HL-60 (cell line): ENCODE results near the gene YAE1.

ENCODE experiments used
- DNase-seq, 2 experiments: peaks; one replicate each; pipeline ENCODE4 v3.0.0-alpha.2; 2010 to 2020; ENCODE audit warnings: low read depth in 1 of 2, low spot score in 1 of 2
- H3K27ac ChIP-seq: fragments of 250-450 bp; sonication (Bioruptor Pico); replicated peaks from 2 replicates; pipeline ENCODE4 v1.5.1; 2020; ENCODE audit warnings: mild to moderate bottlenecking, moderate library complexity
- H3K27me3 ChIP-seq: fragments of 250-450 bp; sonication (Bioruptor Pico); 2 replicates; pipeline ENCODE4 v1.5.1; 2021; ENCODE audit warnings: mild to moderate bottlenecking, moderate library complexity; ENCODE audit not compliant: insufficient read depth, poor library complexity, severe bottlenecking
- H3K4me3 ChIP-seq: replicated peaks from 2 replicates; pipeline ENCODE4 v1.5.1; 2011; ENCODE audit warnings: mild to moderate bottlenecking, control low read depth, low read length; ENCODE audit not compliant: insufficient read depth
- GABPA ChIP-seq: IDR thresholded peaks from 2 replicates; pipeline ENCODE4 v1.6.1; 2012; ENCODE audit warnings: low read depth
- POLR2AphosphoS5 ChIP-seq: IDR thresholded peaks from 2 replicates; pipeline ENCODE4 v1.6.1; 2012; ENCODE audit warnings: low read depth
- SPI1 ChIP-seq: IDR thresholded peaks from 2 replicates; pipeline ENCODE4 v1.6.1; 2012; ENCODE audit warnings: low read depth, mild to moderate bottlenecking, borderline replicate concordance
- TF ChIP-seq, protein P1 (sequence below): IDR thresholded peaks from 2 replicates; pipeline ENCODE4 v1.6.1; 2012; ENCODE audit warnings: low read depth; ENCODE audit not compliant: insufficient replicate concordance
- TF ChIP-seq, protein P2 (sequence below): IDR thresholded peaks from one replicate; pipeline ENCODE4 v1.5.1; 2011; ENCODE audit warnings: low read length, control low read depth, inconsistent platforms; ENCODE audit not compliant: insufficient read depth

The YAE1 gene

GRCh38 chr7:39525926-39526325 is 40.3 kb upstream of the YAE1 start:
- Histone ChIP-seq H3K27ac (no peak overlapping the region), H3K27me3 (peaks cover 2% of the 10 kb centered on the region), H3K4me3 (no peak overlapping the region)
- DNase-seq = no peak
- TF ChIP-seq, protein P1, sequence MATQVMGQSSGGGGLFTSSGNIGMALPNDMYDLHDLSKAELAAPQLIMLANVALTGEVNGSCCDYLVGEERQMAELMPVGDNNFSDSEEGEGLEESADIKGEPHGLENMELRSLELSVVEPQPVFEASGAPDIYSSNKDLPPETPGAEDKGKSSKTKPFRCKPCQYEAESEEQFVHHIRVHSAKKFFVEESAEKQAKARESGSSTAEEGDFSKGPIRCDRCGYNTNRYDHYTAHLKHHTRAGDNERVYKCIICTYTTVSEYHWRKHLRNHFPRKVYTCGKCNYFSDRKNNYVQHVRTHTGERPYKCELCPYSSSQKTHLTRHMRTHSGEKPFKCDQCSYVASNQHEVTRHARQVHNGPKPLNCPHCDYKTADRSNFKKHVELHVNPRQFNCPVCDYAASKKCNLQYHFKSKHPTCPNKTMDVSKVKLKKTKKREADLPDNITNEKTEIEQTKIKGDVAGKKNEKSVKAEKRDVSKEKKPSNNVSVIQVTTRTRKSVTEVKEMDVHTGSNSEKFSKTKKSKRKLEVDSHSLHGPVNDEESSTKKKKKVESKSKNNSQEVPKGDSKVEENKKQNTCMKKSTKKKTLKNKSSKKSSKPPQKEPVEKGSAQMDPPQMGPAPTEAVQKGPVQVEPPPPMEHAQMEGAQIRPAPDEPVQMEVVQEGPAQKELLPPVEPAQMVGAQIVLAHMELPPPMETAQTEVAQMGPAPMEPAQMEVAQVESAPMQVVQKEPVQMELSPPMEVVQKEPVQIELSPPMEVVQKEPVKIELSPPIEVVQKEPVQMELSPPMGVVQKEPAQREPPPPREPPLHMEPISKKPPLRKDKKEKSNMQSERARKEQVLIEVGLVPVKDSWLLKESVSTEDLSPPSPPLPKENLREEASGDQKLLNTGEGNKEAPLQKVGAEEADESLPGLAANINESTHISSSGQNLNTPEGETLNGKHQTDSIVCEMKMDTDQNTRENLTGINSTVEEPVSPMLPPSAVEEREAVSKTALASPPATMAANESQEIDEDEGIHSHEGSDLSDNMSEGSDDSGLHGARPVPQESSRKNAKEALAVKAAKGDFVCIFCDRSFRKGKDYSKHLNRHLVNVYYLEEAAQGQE = no peak
- TF ChIP-seq SPI1 (no peak), POLR2AphosphoS5 (no peak), GABPA (no peak)
- TF ChIP-seq, protein P2, sequence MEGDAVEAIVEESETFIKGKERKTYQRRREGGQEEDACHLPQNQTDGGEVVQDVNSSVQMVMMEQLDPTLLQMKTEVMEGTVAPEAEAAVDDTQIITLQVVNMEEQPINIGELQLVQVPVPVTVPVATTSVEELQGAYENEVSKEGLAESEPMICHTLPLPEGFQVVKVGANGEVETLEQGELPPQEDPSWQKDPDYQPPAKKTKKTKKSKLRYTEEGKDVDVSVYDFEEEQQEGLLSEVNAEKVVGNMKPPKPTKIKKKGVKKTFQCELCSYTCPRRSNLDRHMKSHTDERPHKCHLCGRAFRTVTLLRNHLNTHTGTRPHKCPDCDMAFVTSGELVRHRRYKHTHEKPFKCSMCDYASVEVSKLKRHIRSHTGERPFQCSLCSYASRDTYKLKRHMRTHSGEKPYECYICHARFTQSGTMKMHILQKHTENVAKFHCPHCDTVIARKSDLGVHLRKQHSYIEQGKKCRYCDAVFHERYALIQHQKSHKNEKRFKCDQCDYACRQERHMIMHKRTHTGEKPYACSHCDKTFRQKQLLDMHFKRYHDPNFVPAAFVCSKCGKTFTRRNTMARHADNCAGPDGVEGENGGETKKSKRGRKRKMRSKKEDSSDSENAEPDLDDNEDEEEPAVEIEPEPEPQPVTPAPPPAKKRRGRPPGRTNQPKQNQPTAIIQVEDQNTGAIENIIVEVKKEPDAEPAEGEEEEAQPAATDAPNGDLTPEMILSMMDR = no peak

DNA sequence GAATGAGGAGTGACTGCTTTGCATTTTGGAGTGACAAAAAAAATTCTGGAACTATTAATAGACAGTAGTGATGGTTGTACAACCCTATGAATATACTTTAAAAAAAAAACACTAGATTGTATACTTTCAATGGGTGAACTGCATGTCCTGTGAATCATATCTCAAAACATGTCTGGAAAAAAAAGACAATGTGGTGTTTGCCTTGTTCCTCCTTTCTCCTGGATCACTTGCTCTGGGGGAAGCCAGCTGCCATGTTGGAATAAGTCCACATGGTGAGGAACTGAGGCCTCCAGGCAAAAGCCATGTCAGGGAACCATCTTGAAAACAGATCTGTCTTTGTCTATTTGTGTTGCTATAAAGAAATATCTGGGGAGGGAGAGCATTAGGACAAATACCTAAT is 39.5 kb upstream of the YAE1 start:
- H3K27me3 ChIP-seq = peaks cover 2% of the 10 kb centered on the region
- DNase-seq = no peak
- TF ChIP-seq, protein P2 = no peak
- TF ChIP-seq, protein P1 = no peak
- TF ChIP-seq POLR2AphosphoS5 = no peak
- no peak for TF ChIP-seq SPI1
- H3K27ac ChIP-seq = no peak overlapping the region
- H3K4me3 ChIP-seq = no peak overlapping the region

- H3K27me3 ChIP-seq = peaks cover 2% of the 10 kb centered on the region
- no peak for TF ChIP-seq GABPA
- no peak for TF ChIP-seq POLR2AphosphoS5
- TF ChIP-seq, protein P2 = no peak
- TF ChIP-seq, protein P1 = no peak
- TF ChIP-seq SPI1 = no peak
- H3K4me3 ChIP-seq = no peak overlapping the region
- no peak for DNase-seq
- H3K27ac ChIP-seq = no peak overlapping the region
These were observed 38.9 kb upstream of the YAE1 start for GRCh38 chr7:39527296-39527695.
